ENCODE measurements around the gene C1orf210.
A peak's percentile ranks its signal among the peaks of the same experiment; 100 is the strongest.

C1orf210 gene

GRCh38 chr1:43239484-43239883 is 45.9 kb downstream of the C1orf210 start:
- no peak for TF ChIP-seq CTCF (IDR thresholded peaks at IDR 0.05; ENCODE audit: control insufficient read depth, insufficient read depth, low read depth, low read length, missing control alignments)
- no peak overlapping the region for H3K4me3 ChIP-seq (ENCODE audit: control insufficient read depth, low read depth, low read length)
- DNase-seq (ENCODE audit: low read depth), result no peak

GRCh38 chr1:43238991-43239469 is 46.4 kb downstream of the C1orf210 start:
- no peak overlapping the region for H3K4me3 ChIP-seq (ENCODE audit: control insufficient read depth, low read depth, low read length)
- no peak for TF ChIP-seq CTCF (IDR thresholded peaks at IDR 0.05; ENCODE audit: control insufficient read depth, insufficient read depth, low read depth, low read length, missing control alignments)
- DNase-seq (ENCODE audit: low read depth), result no peak

- peak; percentile 90 for TF ChIP-seq CTCF (IDR thresholded peaks at IDR 0.05; ENCODE audit: control insufficient read depth, insufficient read depth, low read depth, low read length, missing control alignments)
- H3K4me3 ChIP-seq (ENCODE audit: control insufficient read depth, low read depth, low read length), result no peak overlapping the region
- no peak for DNase-seq (ENCODE audit: low read depth)
These were observed 47.3 kb downstream of the C1orf210 start for GRCh38 chr1:43238085-43238484.

- no peak overlapping the region for H3K4me3 ChIP-seq (ENCODE audit: control insufficient read depth, low read depth, low read length)
- DNase-seq (ENCODE audit: low read depth), result no peak
- no peak for TF ChIP-seq CTCF (IDR thresholded peaks at IDR 0.05; ENCODE audit: control insufficient read depth, insufficient read depth, low read depth, low read length, missing control alignments)
These were observed 48.3 kb downstream of the C1orf210 start for GRCh38 chr1:43237121-43237520.

GRCh38 chr1:43235451-43236121 is 49.8 kb downstream of the C1orf210 start:
- TF ChIP-seq CTCF (IDR thresholded peaks at IDR 0.05; ENCODE audit: control insufficient read depth, insufficient read depth, low read depth, low read length, missing control alignments), result no peak
- H3K4me3 ChIP-seq (ENCODE audit: control insufficient read depth, low read depth, low read length), result no peak overlapping the region

GRCh38 chr1:43235040-43235439 is 50.3 kb downstream of the C1orf210 start:
- TF ChIP-seq CTCF (IDR thresholded peaks at IDR 0.05; ENCODE audit: control insufficient read depth, insufficient read depth, low read depth, low read length, missing control alignments), result no peak
- DNase-seq (ENCODE audit: low read depth), result no peak
- no peak overlapping the region for H3K4me3 ChIP-seq (ENCODE audit: control insufficient read depth, low read depth, low read length)

More at GRCh38 chr1:43235451-43236121, 49.8 kb downstream of the C1orf210 start:
- no peak for DNase-seq (ENCODE audit: low read depth)

Data from AG09309 (cell line).